Measurements from ENCODE around the gene COL5A1.
"Not testable (repeated sequence)": the region's sequence is repeated elsewhere in the genome, so short reads cannot be mapped to it uniquely, and the experiment has no call there.

- TF ChIP-seq, protein P1, sequence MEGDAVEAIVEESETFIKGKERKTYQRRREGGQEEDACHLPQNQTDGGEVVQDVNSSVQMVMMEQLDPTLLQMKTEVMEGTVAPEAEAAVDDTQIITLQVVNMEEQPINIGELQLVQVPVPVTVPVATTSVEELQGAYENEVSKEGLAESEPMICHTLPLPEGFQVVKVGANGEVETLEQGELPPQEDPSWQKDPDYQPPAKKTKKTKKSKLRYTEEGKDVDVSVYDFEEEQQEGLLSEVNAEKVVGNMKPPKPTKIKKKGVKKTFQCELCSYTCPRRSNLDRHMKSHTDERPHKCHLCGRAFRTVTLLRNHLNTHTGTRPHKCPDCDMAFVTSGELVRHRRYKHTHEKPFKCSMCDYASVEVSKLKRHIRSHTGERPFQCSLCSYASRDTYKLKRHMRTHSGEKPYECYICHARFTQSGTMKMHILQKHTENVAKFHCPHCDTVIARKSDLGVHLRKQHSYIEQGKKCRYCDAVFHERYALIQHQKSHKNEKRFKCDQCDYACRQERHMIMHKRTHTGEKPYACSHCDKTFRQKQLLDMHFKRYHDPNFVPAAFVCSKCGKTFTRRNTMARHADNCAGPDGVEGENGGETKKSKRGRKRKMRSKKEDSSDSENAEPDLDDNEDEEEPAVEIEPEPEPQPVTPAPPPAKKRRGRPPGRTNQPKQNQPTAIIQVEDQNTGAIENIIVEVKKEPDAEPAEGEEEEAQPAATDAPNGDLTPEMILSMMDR (conservative IDR thresholded peaks at IDR 0.05; ENCODE audit: low read depth in 2 of 2) = not testable (repeated sequence)
- TF ChIP-seq EZH2 (IDR thresholded peaks at IDR 0.05; ENCODE audit: low read depth, unreplicated experiment) = not testable (repeated sequence)
These were observed 2.8 kb downstream of the COL5A1 start for GRCh38 chr9:134644401-134644724.

All from GM23338 (cell line).